ENCODE results near the gene ZNF587. TPM values are rescaled to one million over a fixed set of nuclear protein-coding genes. Genes with fewer than 3 reads are reported as not detected.

ZNF587 gene
- total and polyA plus RNA-seq, 2 of the 13 experiments (the other 11 are each of a cell fraction or from before 2014, with no cell fraction given): 8.7 to 17.5 TPM

GRCh38 chr19:57814505-57815246 is 35.0 kb upstream of the ZNF587 start, which contains the start of gene ZNF552 (continued):
- TF ChIP-seq ZNF564 (CRISPR knock-in tag; IDR thresholded peaks at IDR 0.05) (no peak), MIER2 (CRISPR knock-in tag; IDR thresholded peaks at IDR 0.05) (no peak), YEATS4 (CRISPR knock-in tag; IDR thresholded peaks at IDR 0.05; ENCODE audit: borderline replicate concordance) (peak; percentile 62; the same call in 1 of the 2 replicates), ZNF12 (CRISPR knock-in tag; IDR thresholded peaks at IDR 0.05) (no peak), DNMT1 (CRISPR knock-in tag; IDR thresholded peaks at IDR 0.05) (no peak), ZNF180 (CRISPR knock-in tag; IDR thresholded peaks at IDR 0.05; ENCODE audit: borderline replicate concordance, low read depth) (no peak), NCOR1 (IDR thresholded peaks at IDR 0.05; ENCODE audit: borderline replicate concordance, low read length) (no peak; the same call in 1 of the 2 replicates), ELF3 (CRISPR knock-in tag; IDR thresholded peaks at IDR 0.05) (peak; percentile 90), ZNF552 (CRISPR knock-in tag; IDR thresholded peaks at IDR 0.05; ENCODE audit: borderline replicate concordance) (no peak), FOXO1 (CRISPR knock-in tag; IDR thresholded peaks at IDR 0.05) (no peak), NFE2 (CRISPR knock-in tag; IDR thresholded peaks at IDR 0.05) (no peak), U2AF1 (optimal IDR thresholded peaks at IDR 0.05; ENCODE audit: low read depth, low read length) (no peak), ZFP82 (CRISPR knock-in tag; IDR thresholded peaks at IDR 0.05; ENCODE audit: borderline replicate concordance) (no peak), ZNF781 (CRISPR knock-in tag; IDR thresholded peaks at IDR 0.05; ENCODE audit: borderline replicate concordance, not compliant biosample characterization) (no peak), ZNF510 (CRISPR knock-in tag; IDR thresholded peaks at IDR 0.05; ENCODE audit: low read depth) (no peak), FOXA3 (CRISPR knock-in tag; IDR thresholded peaks at IDR 0.05) (0 out of 2 replicates have a peak, but pooled peaks have one; percentile 37), SATB2 (CRISPR knock-in tag; IDR thresholded peaks at IDR 0.05) (no peak), ONECUT2 (CRISPR knock-in tag; IDR thresholded peaks at IDR 0.05) (no peak), KAT8 (CRISPR knock-in tag; IDR thresholded peaks at IDR 0.05) (peak; percentile 91), CC2D1A (CRISPR knock-in tag; IDR thresholded peaks at IDR 0.05) (no peak), PAX8 (CRISPR knock-in tag; IDR thresholded peaks at IDR 0.05; ENCODE audit: borderline replicate concordance) (no peak), EED (CRISPR knock-in tag; IDR thresholded peaks at IDR 0.05) (no peak), ZNF143 (CRISPR knock-in tag; IDR thresholded peaks at IDR 0.05) (peak; percentile 98), REPIN1 (CRISPR knock-in tag; IDR thresholded peaks at IDR 0.05; ENCODE audit: borderline replicate concordance, low read depth) (no peak; the same call in 1 of the 2 replicates), RORA (CRISPR knock-in tag; IDR thresholded peaks at IDR 0.05) (no peak), SRSF4 (IDR thresholded peaks at IDR 0.05; ENCODE audit: low read depth, low read length, poor library complexity, severe bottlenecking) (no peak), MED13 (CRISPR knock-in tag; IDR thresholded peaks at IDR 0.05) (no peak), TARDBP (CRISPR knock-in tag; IDR thresholded peaks at IDR 0.05) (peak; percentile 55; the same call in 1 of the 2 replicates)
- TF ChIP-seq, protein P1, sequence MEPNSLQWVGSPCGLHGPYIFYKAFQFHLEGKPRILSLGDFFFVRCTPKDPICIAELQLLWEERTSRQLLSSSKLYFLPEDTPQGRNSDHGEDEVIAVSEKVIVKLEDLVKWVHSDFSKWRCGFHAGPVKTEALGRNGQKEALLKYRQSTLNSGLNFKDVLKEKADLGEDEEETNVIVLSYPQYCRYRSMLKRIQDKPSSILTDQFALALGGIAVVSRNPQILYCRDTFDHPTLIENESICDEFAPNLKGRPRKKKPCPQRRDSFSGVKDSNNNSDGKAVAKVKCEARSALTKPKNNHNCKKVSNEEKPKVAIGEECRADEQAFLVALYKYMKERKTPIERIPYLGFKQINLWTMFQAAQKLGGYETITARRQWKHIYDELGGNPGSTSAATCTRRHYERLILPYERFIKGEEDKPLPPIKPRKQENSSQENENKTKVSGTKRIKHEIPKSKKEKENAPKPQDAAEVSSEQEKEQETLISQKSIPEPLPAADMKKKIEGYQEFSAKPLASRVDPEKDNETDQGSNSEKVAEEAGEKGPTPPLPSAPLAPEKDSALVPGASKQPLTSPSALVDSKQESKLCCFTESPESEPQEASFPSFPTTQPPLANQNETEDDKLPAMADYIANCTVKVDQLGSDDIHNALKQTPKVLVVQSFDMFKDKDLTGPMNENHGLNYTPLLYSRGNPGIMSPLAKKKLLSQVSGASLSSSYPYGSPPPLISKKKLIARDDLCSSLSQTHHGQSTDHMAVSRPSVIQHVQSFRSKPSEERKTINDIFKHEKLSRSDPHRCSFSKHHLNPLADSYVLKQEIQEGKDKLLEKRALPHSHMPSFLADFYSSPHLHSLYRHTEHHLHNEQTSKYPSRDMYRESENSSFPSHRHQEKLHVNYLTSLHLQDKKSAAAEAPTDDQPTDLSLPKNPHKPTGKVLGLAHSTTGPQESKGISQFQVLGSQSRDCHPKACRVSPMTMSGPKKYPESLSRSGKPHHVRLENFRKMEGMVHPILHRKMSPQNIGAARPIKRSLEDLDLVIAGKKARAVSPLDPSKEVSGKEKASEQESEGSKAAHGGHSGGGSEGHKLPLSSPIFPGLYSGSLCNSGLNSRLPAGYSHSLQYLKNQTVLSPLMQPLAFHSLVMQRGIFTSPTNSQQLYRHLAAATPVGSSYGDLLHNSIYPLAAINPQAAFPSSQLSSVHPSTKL (CRISPR knock-in tag; IDR thresholded peaks at IDR 0.05): no peak; the same call in 1 of the 2 replicates
- TF ChIP-seq, protein P2, sequence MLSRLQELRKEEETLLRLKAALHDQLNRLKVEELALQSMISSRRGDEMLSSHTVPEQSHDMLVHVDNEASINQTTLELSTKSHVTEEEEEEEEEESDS (CRISPR knock-in tag; IDR thresholded peaks at IDR 0.05; ENCODE audit: borderline replicate concordance): no peak
